Eye (tissue), 1 donor: ENCODE measurements around the gene NTM.

Source experiments
- DNase-seq: peaks from one replicate; pipeline ENCODE4 v3.0.0-alpha.2; 2015

NTM gene

DNA sequence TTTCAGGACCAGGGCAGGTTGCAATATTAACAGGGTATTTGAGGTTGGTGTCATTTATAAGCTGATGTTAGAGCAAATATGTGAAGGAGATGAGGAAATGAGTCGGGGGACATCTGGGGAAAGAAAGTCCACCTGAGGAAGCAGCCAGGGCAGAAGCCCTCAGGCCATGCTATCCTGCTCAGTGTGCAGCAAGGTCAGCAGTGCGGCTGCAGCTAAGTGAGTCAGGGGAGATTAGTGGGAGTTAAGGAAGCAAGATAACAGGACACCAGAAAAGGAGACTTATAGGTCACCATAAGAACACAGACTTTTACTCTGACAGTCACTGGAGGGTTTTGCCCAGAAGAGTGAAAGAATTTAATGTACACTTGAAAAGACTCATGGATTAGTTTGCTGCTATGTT is 468.9 kb downstream of the NTM start:
- no peak for DNase-seq

GRCh38 chr11:131840545-131840944 is 470.1 kb downstream of the NTM start:
- DNase-seq: no peak

DNA sequence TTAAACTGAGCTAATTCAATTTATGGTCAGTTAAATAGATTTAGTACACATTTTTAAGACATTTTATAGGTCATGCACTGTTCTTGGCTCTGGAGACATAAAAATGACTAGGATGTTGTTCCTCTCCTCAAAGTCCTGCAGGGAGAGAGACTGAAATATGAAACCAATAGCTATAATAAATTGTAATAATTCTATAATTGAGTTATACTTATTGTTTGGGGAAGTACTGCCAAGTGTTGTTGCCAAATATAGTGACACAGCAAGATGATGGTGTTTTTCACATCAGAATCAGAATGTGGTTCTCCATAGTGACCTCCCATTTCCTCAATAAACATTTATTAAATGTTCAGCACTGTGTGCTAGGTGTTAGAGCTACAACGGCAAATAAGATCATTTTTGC is 470.6 kb downstream of the NTM start:
- no peak for DNase-seq

DNA sequence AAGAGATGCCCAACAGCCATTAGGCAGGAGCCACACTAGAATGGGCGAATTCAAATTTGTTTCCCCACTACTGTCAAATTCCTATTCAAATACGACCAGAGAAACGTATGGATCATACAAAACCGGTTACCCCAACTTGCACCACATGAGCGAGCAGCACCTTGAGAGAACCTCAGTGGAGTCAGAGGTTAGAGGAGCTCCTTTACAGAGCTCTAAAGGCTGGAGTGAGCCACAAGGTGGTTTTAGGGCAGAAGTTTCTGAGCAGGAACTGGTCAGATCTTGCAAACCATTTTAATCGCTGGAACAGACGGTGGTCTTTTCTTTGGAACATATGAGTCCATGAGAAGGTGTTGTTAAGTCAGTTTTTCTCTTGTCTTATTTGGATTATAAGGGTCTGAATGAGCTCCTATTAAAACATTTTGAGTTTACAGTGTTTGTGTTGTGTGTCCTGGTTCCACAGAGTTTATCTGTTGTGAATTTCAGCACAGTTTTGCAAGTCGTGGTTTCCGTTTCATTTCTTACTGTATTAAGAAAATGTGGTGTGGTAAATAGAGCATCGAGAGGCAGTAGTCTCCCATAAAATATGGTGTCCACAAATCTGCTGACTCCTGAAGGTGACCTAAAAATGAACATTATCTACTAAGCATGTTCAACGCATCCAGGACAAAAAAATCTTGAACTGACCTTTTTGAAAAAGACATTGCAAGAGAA is 471.7 kb downstream of the NTM start:
- no peak for DNase-seq

- DNase-seq: no peak
Measured at GRCh38 chr11:131845255-131845654, 474.8 kb downstream of the NTM start.

DNA sequence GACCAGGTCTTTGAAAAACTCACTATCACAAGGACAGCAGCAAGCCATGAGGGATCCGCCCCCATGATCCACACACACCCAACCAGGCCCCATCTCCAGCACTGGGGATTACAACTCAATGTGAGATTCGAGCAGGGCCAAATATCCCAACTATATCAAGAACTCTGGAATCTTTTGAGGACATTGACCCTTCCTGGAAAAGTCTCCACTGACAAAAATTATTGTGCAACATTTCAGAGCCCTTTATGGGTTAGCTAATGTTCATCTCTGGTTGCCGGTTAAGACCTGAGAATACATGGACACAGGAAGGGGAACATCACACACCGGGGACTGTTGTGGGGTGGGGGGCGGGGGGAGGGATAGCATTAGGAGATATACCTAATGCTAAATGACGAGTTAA is 479.1 kb downstream of the NTM start:
- DNase-seq: no peak

DNA sequence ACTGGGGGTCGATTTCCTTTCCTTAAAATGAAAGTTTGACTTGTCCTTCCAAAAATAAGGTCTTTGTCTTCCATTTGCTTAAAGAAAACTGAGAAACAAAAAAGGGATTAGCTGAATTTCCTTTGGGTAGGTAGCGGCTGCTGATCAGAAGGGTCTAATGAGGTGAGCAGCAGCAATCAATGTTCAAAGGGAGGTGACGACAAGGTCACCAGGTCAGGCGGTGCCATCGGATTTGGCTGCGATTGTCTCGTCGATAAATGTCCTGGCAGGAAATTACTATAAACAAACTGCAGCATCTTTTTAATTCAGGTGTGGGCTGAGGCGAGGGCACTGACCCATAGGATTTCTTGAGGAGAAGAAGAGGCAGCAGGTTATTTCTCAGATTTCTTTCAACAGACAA is 480.1 kb downstream of the NTM start:
- DNase-seq: no peak

GRCh38 chr11:131851964-131852755 is 481.7 kb downstream of the NTM start:
- DNase-seq: no peak

GRCh38 chr11:131852757-131853156 is 482.3 kb downstream of the NTM start:
- no peak for DNase-seq

DNA sequence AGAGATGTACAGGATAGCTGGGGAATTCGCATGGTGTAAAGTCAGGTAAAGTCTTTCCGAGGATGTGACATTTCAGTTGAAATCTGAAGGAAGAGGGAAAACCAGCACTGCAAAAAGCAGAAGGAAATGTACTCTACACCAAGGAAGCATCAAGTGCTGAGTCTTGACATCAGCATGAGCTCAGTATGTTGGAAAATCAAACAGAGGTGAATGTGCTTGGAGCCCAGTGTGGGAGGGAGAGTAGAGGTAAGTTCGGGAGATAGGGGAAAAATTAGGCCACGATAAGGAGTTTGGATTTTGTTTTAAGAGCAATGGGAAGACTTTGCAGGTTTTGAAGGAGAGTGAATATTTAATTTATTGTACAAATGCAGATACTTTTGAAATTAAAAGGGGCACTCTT is 484.0 kb downstream of the NTM start:
- DNase-seq: no peak

DNA sequence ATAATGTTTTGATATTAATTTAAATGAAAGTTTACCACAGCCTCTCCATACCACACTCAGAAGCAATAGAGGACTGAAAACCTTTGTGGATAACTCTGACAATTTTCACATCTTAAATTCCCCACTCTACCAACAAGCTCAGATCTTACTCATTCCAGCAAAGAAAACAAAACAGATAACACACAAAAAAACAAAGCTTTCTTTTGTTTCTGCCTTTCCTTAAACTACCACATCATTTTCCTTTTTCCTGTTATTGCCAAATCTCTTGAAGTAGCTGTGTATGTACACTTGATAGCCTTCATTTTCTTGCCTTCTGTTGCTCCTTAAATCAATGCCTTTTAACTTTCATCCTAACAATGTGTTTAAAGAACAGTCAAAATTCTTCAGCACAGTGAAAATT is 484.9 kb downstream of the NTM start:
- DNase-seq: no peak

DNA sequence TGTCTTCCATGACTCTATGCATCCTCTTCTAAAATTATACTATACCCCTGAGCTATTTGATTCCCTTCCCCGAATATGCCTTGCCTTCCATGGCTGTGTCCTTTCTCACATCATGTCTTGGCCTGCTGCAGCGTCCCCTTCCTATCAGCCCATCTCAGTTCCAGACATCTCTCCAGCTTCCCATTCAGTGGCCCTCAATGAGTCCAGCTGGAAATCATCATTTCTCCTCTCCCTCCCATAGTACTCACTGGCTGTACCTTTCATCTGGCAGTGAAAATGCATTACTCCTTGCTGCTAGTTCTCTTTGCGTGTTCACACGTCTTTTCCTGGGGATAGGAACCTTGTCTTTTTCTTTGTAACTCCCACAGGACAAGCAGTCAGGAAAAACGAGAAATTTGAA is 486.8 kb downstream of the NTM start:
- DNase-seq: no peak

DNA sequence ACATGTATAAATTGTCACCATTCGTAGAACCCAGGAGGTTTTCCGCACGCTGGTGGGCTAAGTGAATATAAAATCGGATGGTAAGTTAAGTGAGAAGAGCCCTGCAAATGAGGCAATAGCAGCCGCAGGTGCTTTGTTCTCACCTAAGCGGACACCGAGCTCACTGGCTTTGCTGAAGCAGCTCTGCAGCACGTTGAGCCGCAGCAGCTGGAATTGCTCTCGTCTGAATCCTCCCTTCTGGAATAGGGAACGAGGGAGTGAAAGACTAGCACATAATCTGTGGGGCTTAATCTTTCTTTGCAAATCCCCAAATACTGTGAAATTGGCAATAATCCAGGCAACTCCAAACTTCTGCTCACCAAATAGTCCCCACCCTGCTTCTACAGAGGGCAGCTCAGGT is 488.1 kb downstream of the NTM start:
- DNase-seq: no peak

DNA sequence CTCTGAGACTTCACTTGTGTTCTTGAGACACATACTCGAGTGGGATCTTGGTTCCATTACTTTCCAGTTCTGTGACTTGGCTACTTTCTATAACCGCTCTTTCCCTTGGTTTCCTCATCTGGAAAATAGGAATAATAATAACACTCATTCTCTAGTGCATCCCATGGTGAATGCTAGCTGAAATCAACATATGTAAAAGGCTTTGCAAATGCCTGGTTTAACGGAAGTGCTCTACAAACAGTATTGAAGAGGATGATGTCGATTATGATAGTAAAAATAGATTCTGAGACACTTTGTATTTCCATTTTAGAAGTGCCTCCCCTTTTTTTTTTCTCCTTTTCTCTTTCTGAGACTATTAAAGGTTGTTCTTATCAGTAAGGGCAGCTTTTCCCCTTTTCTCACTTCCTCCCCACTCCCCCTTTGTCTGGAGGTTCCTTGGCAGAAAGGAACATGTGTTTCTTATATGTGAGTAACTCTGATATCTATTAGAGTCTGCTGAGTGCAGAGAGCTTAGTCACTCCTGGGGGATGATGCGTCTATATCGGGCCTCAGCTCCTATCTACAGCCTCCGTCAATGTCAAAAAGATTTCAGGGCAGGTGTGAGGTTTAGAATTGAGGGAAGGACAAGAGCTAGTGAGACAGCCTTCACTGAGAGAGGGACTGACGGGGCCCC is 489.3 kb downstream of the NTM start:
- no peak for DNase-seq

GRCh38 chr11:131864228-131864627 is 493.8 kb downstream of the NTM start:
- DNase-seq: no peak

DNA sequence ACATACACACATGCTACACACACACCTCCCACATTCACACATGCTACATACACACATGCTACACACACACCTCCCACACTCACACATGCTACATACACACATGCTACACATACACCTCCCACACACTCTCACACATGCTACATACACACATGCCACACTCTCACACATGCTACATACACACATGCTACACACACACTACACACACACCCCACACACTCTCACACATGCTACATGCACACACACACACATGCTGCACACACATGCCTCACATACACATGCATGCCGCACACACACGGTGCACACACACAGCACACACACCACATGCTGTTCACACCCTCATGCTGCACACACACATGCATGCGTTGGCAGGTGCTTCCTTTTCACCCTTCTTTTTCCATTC is 495.4 kb downstream of the NTM start:
- no peak for DNase-seq

DNA sequence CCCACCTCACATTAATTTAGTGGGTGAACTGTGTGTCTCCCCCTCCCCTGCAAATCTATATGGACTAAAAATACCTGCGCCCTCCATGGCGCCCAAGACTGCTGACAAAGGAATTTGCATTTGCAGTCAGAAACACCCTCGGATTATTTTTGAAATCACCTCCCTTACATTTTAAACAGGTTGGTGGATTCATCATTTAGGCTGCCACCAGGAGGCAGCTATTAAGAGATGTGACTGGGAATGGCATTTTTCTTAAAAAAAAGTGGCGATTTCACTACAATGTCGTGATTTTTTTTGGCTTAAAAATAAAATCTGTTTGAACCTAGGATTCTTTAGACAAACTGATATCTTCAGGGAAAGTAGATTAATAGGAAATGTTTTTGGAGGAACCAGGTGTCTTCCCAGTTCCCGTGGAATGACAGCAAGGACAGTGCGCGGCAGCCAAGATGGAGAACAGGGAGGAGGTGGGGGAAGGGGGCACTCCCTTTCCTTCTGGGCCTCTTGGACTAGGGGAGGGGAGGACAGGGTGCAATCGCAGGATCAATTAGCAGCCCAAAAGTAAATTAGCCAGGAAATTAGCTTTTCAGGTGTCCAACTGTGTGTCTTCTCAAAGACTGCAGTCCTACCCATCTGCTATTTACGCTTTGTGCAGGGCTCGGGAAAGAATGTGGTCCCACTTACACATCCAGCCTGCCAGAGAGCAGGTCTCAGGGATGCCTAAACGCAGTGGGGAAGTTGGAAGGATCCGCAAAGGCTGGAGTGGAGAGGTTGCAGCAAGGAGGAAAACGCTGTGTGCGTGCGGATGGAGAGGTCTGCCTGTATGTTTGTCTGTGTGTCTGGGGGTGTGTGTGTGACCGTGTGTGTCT is 496.4 kb downstream of the NTM start:
- no peak for DNase-seq

- DNase-seq: peak; percentile 93
Measured at GRCh38 chr11:131867457-131868257, 497.2 kb downstream of the NTM start.

DNA sequence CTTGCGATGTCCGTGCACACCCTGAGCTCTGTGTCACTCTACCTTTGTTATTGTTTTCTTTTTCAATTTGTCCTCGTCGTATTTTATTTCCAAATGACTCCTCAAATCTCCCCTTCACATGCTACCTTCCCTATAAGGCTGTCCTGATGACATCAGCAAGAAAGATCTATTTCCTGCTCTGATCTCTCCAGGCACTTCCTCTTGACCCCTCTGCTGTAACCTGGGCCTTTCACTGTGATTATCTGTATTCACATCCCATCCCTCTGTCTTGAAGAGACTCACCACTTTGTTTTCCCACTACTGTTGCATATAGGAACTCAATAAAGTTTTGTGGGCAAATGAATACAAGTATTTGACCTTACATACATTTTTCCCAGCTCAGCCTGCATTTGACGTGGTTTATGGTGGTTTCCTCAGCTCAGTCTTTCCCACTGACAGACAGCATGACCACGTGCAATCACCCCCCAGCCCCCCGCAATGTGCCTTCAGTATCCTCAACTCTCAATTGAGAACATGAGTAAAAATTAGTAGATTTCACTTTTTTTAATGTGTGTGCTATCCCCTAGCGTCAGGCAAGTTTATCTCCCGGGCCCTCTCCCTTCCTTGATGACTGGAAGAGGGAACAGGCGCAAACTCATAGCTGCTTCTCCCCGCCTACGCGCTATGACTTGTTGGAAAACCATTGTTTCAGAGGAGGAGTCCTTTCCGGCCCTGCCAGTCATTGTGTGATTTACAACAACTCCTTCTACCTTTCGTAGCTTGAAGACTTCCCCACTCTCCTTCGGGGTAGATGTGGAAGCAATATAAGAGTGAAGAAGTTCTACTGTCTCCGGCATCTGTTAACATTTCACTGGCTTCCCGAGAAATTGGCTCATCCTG is 498.5 kb downstream of the NTM start:
- DNase-seq: no peak

GRCh38 chr11:131870305-131870704 is 499.9 kb downstream of the NTM start:
- DNase-seq: no peak

DNA sequence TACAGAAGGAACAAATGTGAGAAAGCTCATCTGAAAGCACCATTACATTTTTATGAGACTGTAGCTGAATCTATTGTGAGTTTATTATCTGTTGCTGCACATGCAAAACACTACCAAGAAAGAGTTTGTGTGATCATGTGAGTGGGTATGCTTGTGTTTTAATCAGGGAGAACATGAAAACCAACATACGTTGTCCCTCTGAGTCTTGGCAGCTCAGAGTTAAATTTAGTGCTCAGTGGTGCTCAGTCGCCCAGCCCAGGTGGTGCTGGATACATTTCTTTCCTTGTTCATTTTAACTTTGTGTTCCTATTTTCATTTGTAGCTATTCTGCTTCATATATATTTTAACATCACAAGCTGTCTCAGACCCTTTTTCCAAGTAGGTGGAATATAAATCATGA is 500.6 kb downstream of the NTM start:
- DNase-seq: no peak
